Measurements from ENCODE around the gene ERLIN1.

ERLIN1 gene

GRCh38 chr10:100185364-100186252 is at the start of gene ERLIN1:
Gene ERLIN1, minus strand, starts transcription at chr10:100186029. Its CDS starts 403 bp downstream, at chr10:100185626.
- TF ChIP-seq CTCF (IDR thresholded peaks at IDR 0.05; ENCODE audit: insufficient read depth, low read length, missing control alignments) = no peak
- DNase-seq (ENCODE audit: low read depth, low spot score) = peak; percentile 42
- POLR2A ChIA-PET = no interaction called here
- peak within 1 kb of the TSS; percentile 89 for H3K4me3 ChIP-seq (ENCODE audit: low read depth, low read length)
- CTCF ChIA-PET = interaction anchor here (1.0 to 3.1 kb wide), 5 partner anchors 16 to 340 kb away, joined by 3 to 15 read pairs (median 6); partner anchors contain the start of gene DNMBP

GRCh38 chr10:100232101-100232500 is 46.3 kb upstream of the ERLIN1 start:
- ChIA-PET CTCF (interaction anchor here (1.5 to 4.0 kb wide), 4 partner anchors 8 to 386 kb away, joined by 3 to 15 read pairs (median 5); no protein-coding TSS in a partner anchor), POLR2A (no interaction called here)
- no peak overlapping the region for H3K4me3 ChIP-seq (ENCODE audit: low read depth, low read length)
- DNase-seq (ENCODE audit: low read depth, low spot score) = no peak
- TF ChIP-seq CTCF (IDR thresholded peaks at IDR 0.05; ENCODE audit: insufficient read depth, low read length, missing control alignments) = no peak

GRCh38 chr10:100229819-100230422 is 44.1 kb upstream of the ERLIN1 start:
- H3K4me3 ChIP-seq (ENCODE audit: low read depth, low read length) = peak overlapping the region; percentile 98
- ChIA-PET CTCF (interaction anchor here (1.6 kb wide), 1 partner anchor 384 kb away, joined by 6 read pairs; no protein-coding TSS in a partner anchor), POLR2A (no interaction called here)
- DNase-seq (ENCODE audit: low read depth, low spot score) = no peak
- TF ChIP-seq CTCF (IDR thresholded peaks at IDR 0.05; ENCODE audit: insufficient read depth, low read length, missing control alignments) = no peak

GRCh38 chr10:100223879-100224278 is 38.0 kb upstream of the ERLIN1 start:
- no peak overlapping the region for H3K4me3 ChIP-seq (ENCODE audit: low read depth, low read length)
- POLR2A ChIA-PET = no interaction called here
- no peak for DNase-seq (ENCODE audit: low read depth, low spot score)
- CTCF ChIA-PET = interaction anchor here (0.9 to 3.7 kb wide), 2 partner anchors 15 to 378 kb away, joined by 3 to 13 read pairs; no protein-coding TSS in a partner anchor
- no peak for TF ChIP-seq CTCF (IDR thresholded peaks at IDR 0.05; ENCODE audit: insufficient read depth, low read length, missing control alignments)

GRCh38 chr10:100222529-100222928 is 36.7 kb upstream of the ERLIN1 start:
- CTCF ChIA-PET = interaction anchor here (0.6 to 1.0 kb wide), 2 partner anchors 16 to 18 kb away, joined by 3 read pairs; no protein-coding TSS in a partner anchor
- DNase-seq (ENCODE audit: low read depth, low spot score) = no peak
- TF ChIP-seq CTCF (IDR thresholded peaks at IDR 0.05; ENCODE audit: insufficient read depth, low read length, missing control alignments) = no peak
- POLR2A ChIA-PET = no interaction called here
- H3K4me3 ChIP-seq (ENCODE audit: low read depth, low read length) = no peak overlapping the region

GRCh38 chr10:100216006-100216405 is 30.2 kb upstream of the ERLIN1 start:
- no peak overlapping the region for H3K4me3 ChIP-seq (ENCODE audit: low read depth, low read length)
- DNase-seq (ENCODE audit: low read depth, low spot score) = no peak
- ChIA-PET POLR2A (no interaction called here), CTCF (interaction anchor here (1.0 to 1.1 kb wide), 2 partner anchors 21 to 218 kb away, joined by 3 read pairs; no protein-coding TSS in a partner anchor)
- TF ChIP-seq CTCF (IDR thresholded peaks at IDR 0.05; ENCODE audit: insufficient read depth, low read length, missing control alignments) = no peak
